Measurements from ENCODE around the gene ZGPAT. TPM values are rescaled to one million over a fixed set of nuclear protein-coding genes. Genes with fewer than 3 reads are reported as not detected.
A peak's percentile ranks its signal among the peaks of the same experiment; 100 is the strongest.

ZGPAT gene
- total RNA-seq, 6 donors from 2014 or later = 24.8 to 70.2 (median 36.8) TPM

GRCh38 chr20:63678667-63679465 is 29.0 kb upstream of the ZGPAT start:
- H3K27ac ChIP-seq = no peak overlapping the region
- peak in 1 of 2 donors; percentile 61 for DNase-seq
- TF ChIP-seq POLR2AphosphoS5 (IDR thresholded peaks at IDR 0.05) (no peak), CTCF (IDR thresholded peaks at IDR 0.05) (no peak), EP300 (IDR thresholded peaks at IDR 0.05) (no peak), POLR2A (IDR thresholded peaks at IDR 0.05) (no peak)
- peaks cover 0 to 61% (median 21%) of the 10 kb centered on the region in 4 donors for H3K36me3 ChIP-seq
- H3K4me3 ChIP-seq = no peak overlapping the region
- H3K4me1 ChIP-seq = peaks cover 0 to 13% (median 3%) of the 10 kb centered on the region in 4 donors
- no peak for ATAC-seq (ENCODE audit: low FRiP score in 2 of 2)
- H3K27me3 ChIP-seq = no peaks in the 10 kb centered on the region
- WGBS, 2 donors = 90 to 93% methylated on average over 30 to 38 of the region's 38 CpGs
- H3K9me3 ChIP-seq = no peaks in the 10 kb centered on the region

- Histone ChIP-seq H3K9me3 (no peaks in the 10 kb centered on the region), H3K4me3 (no peak overlapping the region), H3K4me1 (peaks cover 0 to 13% (median 3%) of the 10 kb centered on the region in 4 donors), H3K27me3 (no peaks in the 10 kb centered on the region), H3K36me3 (peaks cover 0 to 51% (median 16%) of the 10 kb centered on the region in 4 donors), H3K27ac (no peak overlapping the region)
- DNase-seq = no peak
- TF ChIP-seq CTCF (IDR thresholded peaks at IDR 0.05) (no peak), EP300 (IDR thresholded peaks at IDR 0.05) (no peak), POLR2AphosphoS5 (IDR thresholded peaks at IDR 0.05) (no peak), POLR2A (IDR thresholded peaks at IDR 0.05) (no peak)
- no peak for ATAC-seq (ENCODE audit: low FRiP score in 2 of 2)
- WGBS, 2 donors = 89 to 91% methylated on average over 17 to 19 of the region's 19 CpGs
Observed at GRCh38 chr20:63679799-63680305, 28.0 kb upstream of the ZGPAT start.

- TF ChIP-seq EP300 (IDR thresholded peaks at IDR 0.05) = no peak
- TF ChIP-seq POLR2AphosphoS5 (IDR thresholded peaks at IDR 0.05) = no peak
- TF ChIP-seq CTCF (IDR thresholded peaks at IDR 0.05) = no peak
- TF ChIP-seq POLR2A (IDR thresholded peaks at IDR 0.05) = no peak
- Histone ChIP-seq H3K27ac (no peak overlapping the region), H3K36me3 (peaks cover 0 to 46% (median 16%) of the 10 kb centered on the region in 4 donors), H3K4me1 (peaks cover 0 to 15% (median 6%) of the 10 kb centered on the region in 4 donors), H3K4me3 (no peak overlapping the region), H3K9me3 (no peaks in the 10 kb centered on the region), H3K27me3 (no peaks in the 10 kb centered on the region)
- WGBS, 2 donors = 96 to 98% methylated on average over 8 to 12 of the region's 13 CpGs
- no peak for ATAC-seq (ENCODE audit: low FRiP score in 2 of 2)
- peak in 1 of 2 donors; percentile 75 for DNase-seq
Observed at GRCh38 chr20:63680427-63680826, 27.4 kb upstream of the ZGPAT start.

GRCh38 chr20:63680857-63681608 is 26.8 kb upstream of the ZGPAT start:
- ATAC-seq (ENCODE audit: low FRiP score in 2 of 2) (no peak), DNase-seq (peak in 1 of 2 donors; percentile 70)
- Histone ChIP-seq H3K9me3 (no peaks in the 10 kb centered on the region), H3K27me3 (no peaks in the 10 kb centered on the region), H3K27ac (no peak overlapping the region), H3K4me1 (peaks cover 3 to 22% (median 12%) of the 10 kb centered on the region in 4 donors), H3K4me3 (no peak overlapping the region), H3K36me3 (peaks cover 0 to 40% (median 13%) of the 10 kb centered on the region in 4 donors)
- WGBS, 2 donors = 93 to 95% methylated on average over 19 to 22 of the region's 23 CpGs
- TF ChIP-seq EP300 (IDR thresholded peaks at IDR 0.05) (no peak), POLR2AphosphoS5 (IDR thresholded peaks at IDR 0.05) (no peak), CTCF (IDR thresholded peaks at IDR 0.05) (no peak), POLR2A (IDR thresholded peaks at IDR 0.05) (no peak)

All from upper lobe of left lung (tissue), 6 donors.